ENCODE measurements around the gene CLEC1A.

The CLEC1A gene

DNA sequence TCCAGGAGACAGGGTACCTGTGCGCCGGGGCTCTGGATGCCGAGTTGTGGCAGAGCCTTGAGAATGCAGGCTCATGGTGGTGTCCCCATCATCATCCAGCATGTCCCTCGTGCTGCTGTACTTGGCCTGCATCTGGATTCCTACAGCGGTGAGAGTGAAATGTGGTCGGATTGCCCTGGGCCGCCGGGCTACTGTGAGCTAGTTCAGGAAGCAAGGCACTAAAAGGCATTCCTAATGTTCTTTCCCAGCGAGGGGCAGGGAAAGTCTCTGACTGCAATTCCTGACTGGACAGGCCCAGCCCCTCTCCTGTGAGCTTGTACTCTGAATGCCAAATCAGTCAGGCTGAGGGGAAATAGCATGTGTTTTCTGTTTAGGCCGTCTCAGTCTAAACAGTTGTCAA lies at the start of gene CLEC1A:
Gene CLEC1A, minus strand, starts transcription at position 195 of the 400 bp plus-strand sequence. Its CDS starts 63 bp downstream, at position 132.
- no peak for DNase-seq (ENCODE audit: low spot score)

- DNase-seq (ENCODE audit: low spot score) = peak; percentile 36
Observed at GRCh38 chr12:10147714-10148403, 49.1 kb upstream of the CLEC1A start.

GRCh38 chr12:10142976-10143589 lies 44.3 kb upstream of the CLEC1A start:
- no peak for DNase-seq (ENCODE audit: low spot score)

DNA sequence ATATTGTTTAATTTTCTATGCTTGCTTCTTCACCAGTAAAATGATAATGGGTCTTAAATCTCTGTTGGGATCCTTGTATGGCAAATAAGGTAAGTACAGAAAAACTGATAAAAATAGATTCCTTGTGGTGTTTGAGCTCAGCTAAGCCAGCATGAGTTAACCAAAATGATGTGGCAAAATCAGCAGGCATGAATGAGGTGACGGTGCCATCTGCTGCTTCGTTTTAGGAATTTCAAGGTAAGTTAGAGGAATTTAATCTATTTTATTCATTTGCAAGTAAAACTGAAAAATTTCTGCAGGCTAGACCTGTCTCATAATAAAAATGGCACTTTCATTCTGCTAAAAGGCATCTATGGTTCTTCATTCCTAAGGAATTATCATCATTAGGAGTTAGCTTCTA lies 41.2 kb upstream of the CLEC1A start:
- DNase-seq (ENCODE audit: low spot score) = peak; percentile 44

GRCh38 chr12:10136637-10137205 lies 37.9 kb upstream of the CLEC1A start:
- DNase-seq (ENCODE audit: low spot score) = no peak

DNA sequence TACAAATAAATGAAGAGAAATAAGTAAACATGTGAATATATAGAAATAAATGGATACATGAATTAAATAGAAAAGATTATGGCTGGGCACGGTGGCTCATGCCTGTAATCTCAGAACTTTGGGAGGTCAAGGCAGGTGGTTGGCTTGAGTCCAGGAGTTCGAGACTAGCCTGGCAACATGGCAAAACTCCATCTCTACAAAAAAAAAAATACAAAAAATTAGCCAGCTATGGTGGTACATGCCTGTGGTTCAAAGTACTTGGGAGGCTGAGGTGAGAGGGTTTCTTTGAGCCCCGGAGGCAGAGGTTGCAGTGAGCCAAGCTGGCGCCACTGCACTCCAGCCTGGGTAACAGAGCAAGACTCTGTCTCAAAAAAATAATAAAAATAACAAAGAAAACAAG lies 36.3 kb upstream of the CLEC1A start:
- no peak for DNase-seq (ENCODE audit: low spot score)

DNA sequence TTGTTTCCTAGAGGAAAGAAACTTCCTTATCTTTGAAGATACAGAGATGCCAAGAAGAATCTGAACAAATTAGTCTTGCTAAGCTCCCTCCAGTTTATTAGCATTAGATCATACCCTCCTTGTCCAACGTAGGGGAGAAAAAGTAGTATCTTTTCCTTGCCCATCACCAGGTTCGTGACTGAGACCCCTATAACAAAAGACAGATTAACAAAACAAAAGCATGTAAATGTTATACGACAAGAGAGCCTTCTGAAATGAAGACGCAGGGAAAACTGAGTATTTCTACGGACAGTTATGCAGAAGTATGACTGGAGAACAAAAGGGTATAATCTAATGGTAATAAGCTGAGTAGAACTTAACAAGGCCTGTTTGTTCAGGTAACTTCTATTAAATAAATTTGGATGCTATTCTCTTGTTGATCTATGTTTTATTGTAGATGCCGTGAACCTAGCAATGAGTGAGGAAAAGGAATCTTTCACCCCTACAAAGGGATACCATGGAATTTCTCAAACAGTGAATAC lies 34.1 kb upstream of the CLEC1A start:
- DNase-seq (ENCODE audit: low spot score) = no peak

DNA sequence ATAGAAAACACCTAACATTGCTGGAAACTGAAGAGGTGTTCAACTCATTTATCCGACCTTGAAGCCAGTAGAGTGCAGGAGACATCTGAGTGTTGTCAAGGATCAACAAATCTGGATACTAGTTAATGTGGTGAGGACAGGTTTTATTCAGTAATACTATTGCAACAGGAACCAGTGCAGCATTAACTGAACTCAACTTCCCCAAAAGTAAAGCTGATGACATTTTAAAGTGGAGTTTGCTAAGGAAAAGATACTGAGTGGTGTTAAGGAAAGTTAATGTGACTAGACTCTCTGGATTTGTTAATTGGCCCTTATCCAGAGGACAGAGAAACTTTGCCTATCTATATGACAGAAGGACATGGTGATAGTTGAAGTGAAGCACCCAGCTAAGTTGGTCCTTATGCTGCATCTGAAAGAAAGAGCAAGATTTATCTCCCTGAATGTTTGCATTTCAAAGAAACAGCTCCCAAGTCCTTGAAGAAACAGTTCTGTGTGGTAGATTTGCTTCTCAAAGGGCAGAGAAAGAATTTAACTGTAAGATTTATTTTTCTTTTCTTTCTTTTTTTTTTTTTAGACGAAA lies 32.4 kb upstream of the CLEC1A start:
- DNase-seq (ENCODE audit: low spot score) = no peak

- peak; percentile 42 for DNase-seq (ENCODE audit: low spot score)
Observed at GRCh38 chr12:10130042-10130441, 31.3 kb upstream of the CLEC1A start, which contains the start of gene CLEC7A. Gene CLEC7A (minus strand): TSS chr12:10130199. CDS start chr12:10130082, 117 bp downstream.

- DNase-seq (ENCODE audit: low spot score) = no peak
Observed at GRCh38 chr12:10128687-10129086, 29.9 kb upstream of the CLEC1A start.

DNA sequence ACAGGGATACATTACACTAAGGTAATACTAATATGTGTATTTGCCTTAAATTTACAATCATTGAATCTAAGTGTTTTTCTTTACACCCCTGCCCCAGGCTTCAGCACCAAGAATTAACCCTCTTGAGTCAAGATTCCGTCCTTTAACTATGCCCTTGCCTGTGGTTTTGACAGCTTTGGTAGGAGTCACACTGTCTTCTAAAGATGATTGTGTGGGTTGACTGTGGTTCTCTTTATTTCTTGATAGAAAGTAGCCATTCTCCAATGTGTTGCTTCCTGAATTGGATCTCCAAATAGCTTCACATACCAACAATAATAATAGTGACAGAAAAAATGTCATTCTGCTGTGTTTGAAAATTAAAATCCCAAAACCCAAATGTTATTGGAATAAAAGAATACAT lies 27.6 kb upstream of the CLEC1A start:
- DNase-seq (ENCODE audit: low spot score) = peak; percentile 11

GRCh38 chr12:10122689-10123088 lies 23.9 kb upstream of the CLEC1A start:
- DNase-seq (ENCODE audit: low spot score) = no peak

GRCh38 chr12:10121278-10121677 lies 22.5 kb upstream of the CLEC1A start:
- no peak for DNase-seq (ENCODE audit: low spot score)

GRCh38 chr12:10119066-10119465 lies 20.3 kb upstream of the CLEC1A start:
- no peak for DNase-seq (ENCODE audit: low spot score)

DNA sequence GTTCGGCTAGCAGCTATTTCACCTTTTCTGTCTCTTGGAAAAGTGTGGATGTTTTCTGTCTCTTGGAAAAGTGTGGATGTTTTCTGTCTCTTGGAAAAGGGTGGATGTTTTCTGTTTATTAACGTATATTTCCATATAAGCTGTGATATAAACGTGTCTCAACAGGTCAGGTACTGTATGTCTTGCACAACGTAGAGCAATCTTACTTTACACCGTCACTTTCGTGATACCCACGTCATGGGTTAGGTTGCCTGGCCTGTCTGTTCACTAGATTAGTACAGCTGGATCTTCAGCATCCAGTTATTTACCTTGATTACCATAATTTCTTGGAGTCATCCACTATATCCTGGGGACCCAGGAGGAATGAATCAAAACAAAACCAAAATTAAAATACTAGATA lies 17.1 kb upstream of the CLEC1A start:
- no peak for DNase-seq (ENCODE audit: low spot score)

- no peak for DNase-seq (ENCODE audit: low spot score)
Observed at GRCh38 chr12:10115311-10115710, 16.5 kb upstream of the CLEC1A start.

DNA sequence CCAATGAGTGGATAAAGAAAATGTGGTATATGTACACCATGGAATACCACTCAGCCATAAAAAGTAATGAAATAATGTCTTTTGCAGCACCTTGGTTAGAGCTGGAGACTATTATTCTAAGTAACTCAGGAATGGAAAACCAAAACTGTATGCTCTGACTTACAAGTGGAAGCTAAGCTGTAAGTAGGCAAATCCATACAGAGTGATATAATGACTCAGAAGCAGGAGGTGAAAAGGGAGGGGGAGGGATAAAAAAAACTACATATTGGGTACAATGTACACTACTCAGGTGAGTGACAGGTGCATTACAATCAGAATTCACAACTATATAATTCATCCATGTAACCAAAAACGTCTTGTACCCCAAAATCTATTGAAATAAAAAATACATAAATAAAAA lies 15.1 kb upstream of the CLEC1A start:
- no peak for DNase-seq (ENCODE audit: low spot score)

GRCh38 chr12:10113075-10113474 lies 14.3 kb upstream of the CLEC1A start:
- no peak for DNase-seq (ENCODE audit: low spot score)

GRCh38 chr12:10111451-10111850 lies 12.7 kb upstream of the CLEC1A start:
- no peak for DNase-seq (ENCODE audit: low spot score)

GRCh38 chr12:10110256-10110844 lies 11.6 kb upstream of the CLEC1A start:
- no peak for DNase-seq (ENCODE audit: low spot score)

GRCh38 chr12:10102322-10102721 lies 3.5 kb upstream of the CLEC1A start:
- no peak for DNase-seq (ENCODE audit: low spot score)

- no peak for DNase-seq (ENCODE audit: low spot score)
Observed at GRCh38 chr12:10101648-10102220, 2.9 kb upstream of the CLEC1A start.

Data from activated CD4-positive, alpha-beta T cell treated with anti-CD3 and anti-CD28 coated beads, Interleukin-2, Interleukin-4, amounts not matched to agents 100 ng/mL and 50 ng/mL, durations not matched to agents 16 hours and 8 hours (primary cell).